ENCODE data around the gene GALR2. TPM values are rescaled to one million over a fixed set of nuclear protein-coding genes. Genes with fewer than 3 reads are reported as not detected.

GALR2 gene
- total RNA-seq, 1 experiment from 2014 or later, result 0.41 TPM

DNA sequence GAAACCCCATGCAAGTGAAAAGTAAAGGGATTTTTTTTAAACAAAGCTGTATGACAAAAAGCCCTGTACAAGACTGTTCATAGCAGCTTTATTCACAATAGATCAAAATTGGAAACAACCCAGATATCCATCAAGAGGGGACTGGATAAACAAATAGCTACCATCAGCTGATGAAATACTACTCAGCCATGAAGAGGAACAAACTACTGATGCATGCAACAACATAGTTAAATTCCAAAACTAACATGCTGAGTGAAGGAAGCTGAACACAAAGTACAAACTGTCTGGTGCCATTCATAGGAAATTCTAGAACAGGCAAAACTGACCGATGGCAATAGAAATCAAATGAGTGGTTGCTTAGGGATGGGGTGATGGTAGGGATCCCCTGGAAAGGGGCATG, 51.3 kb downstream of the GALR2 start:
- no peak for ATAC-seq
- CTCF ChIA-PET, result interaction anchor here (0.7 to 1.2 kb wide), 2 partner anchors 56 to 144 kb away, joined by 3 to 9 read pairs; no protein-coding TSS in a partner anchor
- intact Hi-C loops (cut with micrococcal nuclease; ENCODE audit: unreplicated experiment), result no loop called here
- POLR2A ChIA-PET, result no interaction called here
- BruUV-seq (replicated peaks), result no TSS peak
- Histone ChIP-seq H3K4me1 (ENCODE audit: control insufficient read depth, insufficient read depth, low read length) (no peaks in the 10 kb centered on the region), H3K9me3 (ENCODE audit: control insufficient read depth, insufficient read depth, low read depth, low read length) (no peaks in the 10 kb centered on the region), H3K36me3 (ENCODE audit: control insufficient read depth, insufficient read depth, low read length) (no peaks in the 10 kb centered on the region), H3K4me3 (ENCODE audit: low read depth in 2 of 2, low read length in 2 of 2) (no peak overlapping the region), H3K27me3 (ENCODE audit: control insufficient read depth, insufficient read depth, low read length) (no peaks in the 10 kb centered on the region), H3K27ac (ENCODE audit: low read length) (no peak overlapping the region)
- in situ Hi-C loops (cut with HindIII; ENCODE audit: low pct_unique_long_range_greater_than_20kb, low sequenced_read_pairs), result no loop called here
- DNase-seq (ENCODE audit: low read depth, low spot score), result no peak
- TF ChIP-seq SIN3A (IDR thresholded peaks at IDR 0.05; ENCODE audit: borderline replicate concordance, insufficient read depth, low read depth, low read length) (no peak), POLR2AphosphoS5 (IDR thresholded peaks at IDR 0.05; ENCODE audit: low read depth, low read length) (no peak), REST (IDR thresholded peaks at IDR 0.05; ENCODE audit: insufficient read depth in 1 of 2, low read depth in 2 of 2, low read length in 1 of 2) (no peak), CTCF (IDR thresholded peaks at IDR 0.05) (no peak), TCF7L2 (IDR thresholded peaks at IDR 0.05; ENCODE audit: low read depth, low read length) (no peak)

Small RNA genes within 50 kb of the gene (microRNA-seq; reads per million reads assigned to microRNA genes)
- gene MIR6868 (ENCODE audit: unreplicated experiment), result not detected

Other genes with a start within 250 kb of the GALR2 start
- 12.7 TPM for gene UNC13D, start 230.4 kb upstream of the GALR2 start, total RNA-seq (2021; ENCODE audit: unreplicated experiment)
- 163 TPM for gene WBP2, start 219.4 kb upstream of the GALR2 start, total RNA-seq (2021; ENCODE audit: unreplicated experiment)
- 125 TPM for gene TRIM47, start 196.2 kb upstream of the GALR2 start, total RNA-seq (2021; ENCODE audit: unreplicated experiment)
- gene TRIM65, start 177.8 kb upstream of the GALR2 start, total RNA-seq (2021; ENCODE audit: unreplicated experiment), result 48.6 TPM
- 165 TPM for gene MRPL38, start 169.9 kb upstream of the GALR2 start, total RNA-seq (2021; ENCODE audit: unreplicated experiment)
- 32.5 TPM for gene FBF1, start 133.7 kb upstream of the GALR2 start, total RNA-seq (2021; ENCODE audit: unreplicated experiment)
- 53.5 TPM for gene ACOX1, start 95.6 kb upstream of the GALR2 start, total RNA-seq (2021; ENCODE audit: unreplicated experiment)
- 41.3 TPM for gene TEN1, start 95.5 kb upstream of the GALR2 start, total RNA-seq (2021; ENCODE audit: unreplicated experiment)
- 11.9 TPM for gene CDK3, start 73.9 kb upstream of the GALR2 start, total RNA-seq (2021; ENCODE audit: unreplicated experiment)
- 36.4 TPM for gene EVPL, start 47.5 kb upstream of the GALR2 start, total RNA-seq (2021; ENCODE audit: unreplicated experiment)
- gene SRP68, start 2.3 kb upstream of the GALR2 start, total RNA-seq (2021; ENCODE audit: unreplicated experiment), result 100 TPM
- not detected for gene ZACN, start 4.4 kb downstream of the GALR2 start, total RNA-seq (2021; ENCODE audit: unreplicated experiment)
- gene EXOC7, start 29.0 kb downstream of the GALR2 start, total RNA-seq (2021; ENCODE audit: unreplicated experiment), result 190 TPM
- gene FOXJ1, start 66.5 kb downstream of the GALR2 start, total RNA-seq (2021; ENCODE audit: unreplicated experiment), result 0.28 TPM
- 4.0 TPM for gene RNF157, start 165.7 kb downstream of the GALR2 start, total RNA-seq (2021; ENCODE audit: unreplicated experiment)
- gene UBALD2, start 190.6 kb downstream of the GALR2 start, total RNA-seq (2021; ENCODE audit: unreplicated experiment), result 30.0 TPM
- 0.92 TPM for gene QRICH2, start 233.5 kb downstream of the GALR2 start, total RNA-seq (2021; ENCODE audit: unreplicated experiment)

Measured in Panc1 (cell line).